Measurements from ENCODE around the gene HAND1. TPM values are rescaled to one million over a fixed set of nuclear protein-coding genes. Genes with fewer than 3 reads are reported as not detected.

The HAND1 gene
- total RNA-seq, 1 donor from 2014 or later = not detected

Other genes starting within 250 kb of the HAND1 start
- gene SAP30L, start 32.2 kb downstream of the HAND1 start, total RNA-seq = 16.8 and 28.2 TPM in 2 replicates

Measured in dermis microvascular lymphatic vessel endothelial cell (primary cell).